NCI-H1105 treated with DMSO at 0.1 percent for 48 hours (cell line): ENCODE data around the gene ORMDL2.

Experiments used
- DNase-seq: peaks from one replicate; lab custom pipeline; 2025; lab: John Stamatoyannopoulos, UW

ORMDL2 gene

GRCh38 chr12:55817345-55818139 lies at the start of gene ORMDL2, which contains the start of gene SARNP:
Gene ORMDL2 (plus strand): TSS chr12:55818041. CDS start chr12:55819000, 959 bp downstream.
Gene SARNP (minus strand): TSS chr12:55817724. CDS start chr12:55817701, 23 bp downstream.
- DNase-seq, result peak; percentile 96

GRCh38 chr12:55771736-55772135 lies 46.1 kb upstream of the ORMDL2 start:
- no peak for DNase-seq

- DNase-seq, result no peak
Measured at GRCh38 chr12:55777856-55778255, 40.0 kb upstream of the ORMDL2 start.

- DNase-seq, result no peak
Measured at GRCh38 chr12:55780685-55781084, 37.2 kb upstream of the ORMDL2 start.

GRCh38 chr12:55788546-55788945 lies 29.3 kb upstream of the ORMDL2 start:
- DNase-seq, result no peak

- no peak for DNase-seq
Measured at GRCh38 chr12:55789171-55789570, 28.7 kb upstream of the ORMDL2 start.

- DNase-seq, result no peak
Measured at GRCh38 chr12:55789893-55790292, 27.9 kb upstream of the ORMDL2 start.

GRCh38 chr12:55795950-55796349 lies 21.9 kb upstream of the ORMDL2 start:
- no peak for DNase-seq

GRCh38 chr12:55797068-55797467 lies 20.8 kb upstream of the ORMDL2 start:
- DNase-seq, result peak; percentile 6

- DNase-seq, result no peak
Measured at GRCh38 chr12:55797550-55797949, 20.3 kb upstream of the ORMDL2 start.

GRCh38 chr12:55806982-55807381 lies 10.9 kb upstream of the ORMDL2 start:
- no peak for DNase-seq

GRCh38 chr12:55809274-55809673 lies 8.6 kb upstream of the ORMDL2 start:
- DNase-seq, result no peak

GRCh38 chr12:55812088-55812487 lies 5.8 kb upstream of the ORMDL2 start:
- DNase-seq, result no peak

GRCh38 chr12:55814257-55814656 lies 3.6 kb upstream of the ORMDL2 start:
- DNase-seq, result no peak

GRCh38 chr12:55815473-55815872 lies 2.4 kb upstream of the ORMDL2 start:
- no peak for DNase-seq

GRCh38 chr12:55816881-55817344 lies 928 bp upstream of the ORMDL2 start:
- DNase-seq, result no peak

GRCh38 chr12:55818140-55818728 lies 393 bp downstream of the ORMDL2 start:
- DNase-seq, result no peak

GRCh38 chr12:55818886-55819285 lies 1.0 kb downstream of the ORMDL2 start:
- DNase-seq, result no peak

GRCh38 chr12:55820679-55821078 lies 2.8 kb downstream of the ORMDL2 start:
- DNase-seq, result no peak

GRCh38 chr12:55822228-55822627 lies 4.4 kb downstream of the ORMDL2 start:
- no peak for DNase-seq

GRCh38 chr12:55823419-55823818 lies 5.6 kb downstream of the ORMDL2 start:
- DNase-seq, result no peak

GRCh38 chr12:55824726-55825125 lies 6.9 kb downstream of the ORMDL2 start:
- no peak for DNase-seq

- no peak for DNase-seq
Measured at GRCh38 chr12:55827806-55828205, 10.0 kb downstream of the ORMDL2 start.
